ENCODE results near the gene SRC. TPM values are rescaled to one million over a fixed set of nuclear protein-coding genes. Genes with fewer than 3 reads are reported as not detected.

Gene SRC
- total RNA-seq, 4 donors from 2014 or later: 18.8 to 39.5 (median 26.0) TPM

GRCh38 chr20:37317994-37318640 is 27.8 kb upstream of the SRC start:
- peaks cover 24% of the 10 kb centered on the region for H3K4me1 ChIP-seq
- H3K27ac ChIP-seq: no peak overlapping the region
- H3K36me3 ChIP-seq: peaks cover 17% of the 10 kb centered on the region
- no peak for DNase-seq (ENCODE audit: low spot score in 2 of 2)
- 74% methylated on average over 9 of the region's 9 CpGs for WGBS
- H3K9me3 ChIP-seq: no peaks in the 10 kb centered on the region
- TF ChIP-seq POLR2AphosphoS5 (IDR thresholded peaks at IDR 0.05) (no peak), EP300 (IDR thresholded peaks at IDR 0.05) (no peak), POLR2A (IDR thresholded peaks at IDR 0.05) (no peak), CTCF (IDR thresholded peaks at IDR 0.05) (no peak)
- H3K4me3 ChIP-seq: no peak overlapping the region
- H3K27me3 ChIP-seq: no peaks in the 10 kb centered on the region

GRCh38 chr20:37319151-37319671 is 26.7 kb upstream of the SRC start:
- no peak for DNase-seq (ENCODE audit: low spot score in 2 of 2)
- Histone ChIP-seq H3K27ac (no peak overlapping the region), H3K4me3 (no peak overlapping the region), H3K27me3 (no peaks in the 10 kb centered on the region), H3K36me3 (peaks cover 17% of the 10 kb centered on the region), H3K4me1 (peaks cover 13% of the 10 kb centered on the region), H3K9me3 (no peaks in the 10 kb centered on the region)
- WGBS: 74% methylated on average over 8 of the region's 8 CpGs
- TF ChIP-seq POLR2AphosphoS5 (IDR thresholded peaks at IDR 0.05): no peak
- no peak for TF ChIP-seq POLR2A (IDR thresholded peaks at IDR 0.05)
- no peak for TF ChIP-seq EP300 (IDR thresholded peaks at IDR 0.05)
- no peak for TF ChIP-seq CTCF (IDR thresholded peaks at IDR 0.05)

- WGBS: 64% methylated on average over 2 of the region's 2 CpGs
Measured at GRCh38 chr20:37323985-37324384, 22.0 kb upstream of the SRC start.

GRCh38 chr20:37325206-37325605 is 20.7 kb upstream of the SRC start:
- H3K9me3 ChIP-seq: no peaks in the 10 kb centered on the region
- H3K4me3 ChIP-seq: no peak overlapping the region
- peaks cover 6% of the 10 kb centered on the region for H3K4me1 ChIP-seq
- no peaks in the 10 kb centered on the region for H3K36me3 ChIP-seq
- no peaks in the 10 kb centered on the region for H3K27me3 ChIP-seq
- no peak for DNase-seq (ENCODE audit: low spot score in 2 of 2)
- TF ChIP-seq CTCF (IDR thresholded peaks at IDR 0.05) (no peak), POLR2A (IDR thresholded peaks at IDR 0.05) (no peak), EP300 (IDR thresholded peaks at IDR 0.05) (no peak), POLR2AphosphoS5 (IDR thresholded peaks at IDR 0.05) (no peak)
- no peak overlapping the region for H3K27ac ChIP-seq
- WGBS: 93% methylated on average over 7 of the region's 7 CpGs

More at GRCh38 chr20:37323985-37324384, 22.0 kb upstream of the SRC start:
- Histone ChIP-seq H3K27me3 (no peaks in the 10 kb centered on the region), H3K36me3 (no peaks in the 10 kb centered on the region), H3K4me3 (no peak overlapping the region), H3K27ac (no peak overlapping the region), H3K9me3 (no peaks in the 10 kb centered on the region), H3K4me1 (peaks cover 6% of the 10 kb centered on the region)
- DNase-seq (ENCODE audit: low spot score in 2 of 2): no peak
- TF ChIP-seq POLR2A (IDR thresholded peaks at IDR 0.05) (no peak), POLR2AphosphoS5 (IDR thresholded peaks at IDR 0.05) (no peak), EP300 (IDR thresholded peaks at IDR 0.05) (no peak), CTCF (IDR thresholded peaks at IDR 0.05) (no peak)

- TF ChIP-seq POLR2A (IDR thresholded peaks at IDR 0.05) (no peak), EP300 (IDR thresholded peaks at IDR 0.05) (no peak), CTCF (IDR thresholded peaks at IDR 0.05) (no peak), POLR2AphosphoS5 (IDR thresholded peaks at IDR 0.05) (no peak)
- Histone ChIP-seq H3K4me3 (no peak overlapping the region), H3K36me3 (no peaks in the 10 kb centered on the region), H3K4me1 (peaks cover 10% of the 10 kb centered on the region), H3K9me3 (no peaks in the 10 kb centered on the region), H3K27ac (peak overlapping the region; percentile 34), H3K27me3 (no peaks in the 10 kb centered on the region)
- DNase-seq (ENCODE audit: low spot score in 2 of 2): no peak
- 58% methylated on average over 2 of the region's 2 CpGs for WGBS
Measured at GRCh38 chr20:37326666-37327065, 19.3 kb upstream of the SRC start.

Measured in suprapubic skin (tissue), 4 donors.